ACC112 (cell line): ENCODE measurements around the gene MCM10.
"Not testable (repeated sequence)": the region's sequence is repeated elsewhere in the genome, so short reads cannot be mapped to it uniquely, and the experiment has no call there.

Experiments used
- H2AFZ ChIP-seq: fragments of 200-600 bp; sonication (generic); one replicate; pipeline ENCODE4 v1.6.0; 2017; ENCODE audit warnings: antibody characterized with exemption, low read length; ENCODE audit not compliant: unreplicated experiment
- H3K27ac ChIP-seq: fragments of 200-600 bp; sonication (generic); 2 replicates; pipeline ENCODE4 v1.5.1; 2014; ENCODE audit warnings: low read depth, mild to moderate bottlenecking, antibody characterized with exemption, low read length, moderate library complexity
- H3K27me3 ChIP-seq: fragments of 200-600 bp; sonication (generic); 2 replicates; pipeline ENCODE4 v1.6.1; 2014; ENCODE audit warnings: mild to moderate bottlenecking, antibody characterized with exemption, low read length, moderate library complexity, mixed read lengths; ENCODE audit not compliant: insufficient read depth
- H3K36me3 ChIP-seq: fragments of 200-600 bp; sonication (generic); 2 replicates; pipeline ENCODE4 v1.6.1; 2016; ENCODE audit warnings: mild to moderate bottlenecking, antibody characterized with exemption, low read length, moderate library complexity, mixed read lengths; ENCODE audit not compliant: insufficient read depth
- H3K4me1 ChIP-seq: fragments of 200-600 bp; sonication (generic); one replicate; pipeline ENCODE4 v1.6.1; 2016; ENCODE audit warnings: low read length, mixed read lengths; ENCODE audit not compliant: insufficient read depth, unreplicated experiment, control insufficient read depth
- H3K4me3 ChIP-seq: fragments of 200-600 bp; sonication (generic); 2 replicates; pipeline ENCODE4 v1.5.1; 2014; ENCODE audit warnings: mild to moderate bottlenecking, low read depth, low read length
- H3K79me2 ChIP-seq: fragments of 200-600 bp; sonication (generic); one replicate; pipeline ENCODE4 v1.6.0; 2016; ENCODE audit warnings: low read length; ENCODE audit not compliant: control insufficient read depth, unreplicated experiment, insufficient read depth

Gene MCM10

DNA sequence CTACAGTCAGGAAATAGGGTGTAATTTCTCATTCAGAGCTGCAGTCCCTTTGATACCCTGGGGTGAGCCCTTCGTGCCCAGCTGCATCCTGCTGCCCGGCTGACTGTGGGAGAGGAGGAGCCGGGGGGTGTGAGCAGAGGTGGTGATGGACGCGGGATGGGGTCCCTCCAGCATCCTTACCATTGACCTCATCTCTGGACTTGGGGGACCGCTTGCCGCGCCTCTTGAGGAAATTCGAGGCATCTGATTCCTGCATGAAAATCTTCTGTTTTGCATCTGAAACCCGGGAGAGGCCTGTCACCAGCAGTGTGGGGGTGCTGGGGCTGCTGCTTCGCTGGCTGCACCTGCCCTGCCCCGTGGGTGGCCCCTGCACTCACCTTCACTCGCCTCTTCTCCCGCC lies 72.0 kb downstream of the MCM10 start:
- Histone ChIP-seq H3K4me3 (no peak overlapping the region), H3K27ac (no peak overlapping the region)

DNA sequence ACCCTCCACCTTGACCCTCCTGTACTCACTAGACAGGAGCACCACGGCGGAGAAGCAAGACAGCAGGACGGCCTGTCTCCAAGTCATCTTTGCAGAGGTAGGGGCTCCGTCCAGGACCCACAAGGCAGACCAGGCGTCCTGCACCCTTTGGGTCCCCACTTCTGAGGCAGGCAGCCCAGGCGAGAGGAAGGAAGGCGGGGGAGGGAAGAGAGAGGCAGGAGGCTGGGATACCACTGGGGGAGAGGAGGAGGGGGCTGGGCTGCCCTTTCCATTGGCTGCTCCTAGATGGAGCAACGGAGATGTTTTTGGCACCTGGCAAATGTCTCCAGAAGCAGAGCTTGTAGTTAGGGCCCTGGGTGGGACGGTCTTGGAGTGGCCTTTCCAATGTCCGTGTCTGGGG lies 72.8 kb downstream of the MCM10 start, which contains the start of gene UCMA:
TSS of gene UCMA (minus strand) at position 203 of the 400 bp plus-strand sequence. CDS start at position 87, 116 bp downstream.
- no peaks in the 10 kb centered on the region for H3K4me1 ChIP-seq
- H3K4me3 ChIP-seq = no peak within 1 kb of the TSS
- no peak within 1 kb of the TSS for H2AFZ ChIP-seq
- H3K27me3 ChIP-seq = peaks cover 18% of the 10 kb centered on the region; the same call in 1 of the 2 replicates
- H3K36me3 ChIP-seq = no peaks in the 10 kb centered on the region
- H3K79me2 ChIP-seq = no peaks in the 10 kb centered on the region
- no peak within 1 kb of the TSS for H3K27ac ChIP-seq

More for the DNA sequence above, 72.0 kb downstream of the MCM10 start:
- H3K4me1 ChIP-seq = no peaks in the 10 kb centered on the region
- H3K79me2 ChIP-seq = no peaks in the 10 kb centered on the region
- H3K36me3 ChIP-seq = no peaks in the 10 kb centered on the region
- peaks cover 17% of the 10 kb centered on the region; the same call in 1 of the 2 replicates for H3K27me3 ChIP-seq
- no peak overlapping the region for H2AFZ ChIP-seq

DNA sequence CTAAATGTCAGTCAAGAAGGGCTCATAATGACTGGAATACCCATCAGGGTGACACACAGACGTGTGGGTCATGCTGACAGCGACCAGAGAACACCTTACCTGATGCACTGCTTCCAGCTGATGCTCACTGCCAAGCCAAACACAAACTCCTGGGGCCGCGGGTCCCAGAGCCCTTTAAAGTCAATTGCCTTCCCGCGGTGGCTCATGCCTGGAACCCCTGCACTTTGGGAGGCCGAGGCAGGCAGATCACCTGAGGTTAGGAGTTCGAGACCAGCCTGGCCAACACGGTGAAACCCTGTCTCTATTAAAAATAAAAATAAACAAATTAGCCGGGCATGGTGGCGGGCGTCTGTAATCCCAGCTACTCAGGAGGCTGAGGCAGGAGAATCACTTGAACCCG lies 73.4 kb downstream of the MCM10 start:
- not testable (repeated sequence) for H3K4me3 ChIP-seq, H2AFZ ChIP-seq, H3K79me2 ChIP-seq, H3K27ac ChIP-seq, H3K36me3 ChIP-seq, H3K4me1 ChIP-seq
- H3K27me3 ChIP-seq = peaks cover 16% of the 10 kb centered on the region; the same call in 1 of the 2 replicates

DNA sequence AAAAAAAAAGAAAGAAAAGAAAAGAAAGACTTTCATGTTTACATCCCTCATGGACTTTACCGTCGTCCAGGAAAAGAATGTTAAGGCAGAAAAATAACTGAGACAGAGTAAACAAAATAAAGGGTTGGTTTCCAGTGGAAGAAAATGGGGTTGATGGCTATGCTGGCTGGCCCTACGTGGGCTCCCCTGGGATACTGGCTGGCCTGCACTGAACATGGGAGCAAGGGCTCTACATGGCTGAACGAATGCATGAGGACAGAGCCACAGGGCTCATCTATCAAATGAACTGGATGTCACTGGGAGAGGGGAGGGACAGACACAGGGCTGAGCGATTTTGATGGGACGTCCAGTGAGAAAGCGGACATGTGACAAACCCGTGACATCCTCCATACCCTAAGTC lies 75.3 kb downstream of the MCM10 start:
- Histone ChIP-seq H3K4me3 (no peak overlapping the region), H3K4me1 (no peaks in the 10 kb centered on the region), H2AFZ (no peak overlapping the region), H3K27ac (no peak overlapping the region), H3K36me3 (no peaks in the 10 kb centered on the region), H3K27me3 (0 out of 2 replicates have a peak, but pooled peaks cover 8% of the 10 kb centered on the region), H3K79me2 (no peaks in the 10 kb centered on the region)

DNA sequence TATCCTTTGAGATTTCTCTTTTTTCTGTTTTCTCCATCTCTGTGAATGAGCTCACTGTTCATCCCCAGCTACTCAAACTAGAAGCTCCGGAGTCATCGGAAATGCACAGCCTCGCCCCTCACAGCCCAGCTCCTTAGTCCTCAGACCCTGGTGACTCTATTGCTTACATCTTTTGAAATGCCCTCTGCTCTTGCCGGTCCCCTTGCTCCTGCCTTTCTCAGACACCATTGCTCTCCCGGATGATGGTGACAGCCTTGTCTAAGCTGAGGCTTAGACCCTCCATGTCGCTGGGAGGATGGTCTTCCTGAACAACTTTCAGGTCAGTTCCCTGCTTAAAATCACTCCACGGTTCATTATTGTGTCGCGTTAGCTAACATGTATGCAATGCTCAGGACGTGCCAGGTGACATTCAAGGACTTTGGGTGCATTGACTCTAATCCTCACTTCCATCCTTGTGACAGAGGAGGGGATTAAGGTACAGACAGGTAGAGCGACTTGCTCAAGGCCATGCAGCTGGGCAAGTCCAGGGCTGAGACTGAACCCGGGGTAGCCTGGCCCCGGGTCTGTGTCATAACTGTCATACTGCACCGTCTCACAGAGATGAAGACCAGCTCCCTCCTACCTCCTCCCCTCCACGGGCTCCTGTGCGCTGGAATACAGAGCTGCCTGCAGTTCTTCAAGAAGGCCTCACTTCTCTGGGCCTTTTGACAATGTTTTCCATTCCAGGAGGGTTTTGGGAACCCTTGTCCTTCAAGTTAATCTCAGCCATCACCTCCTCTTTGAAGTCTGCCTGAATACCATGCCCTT lies 77.1 kb downstream of the MCM10 start:
- H3K4me1 ChIP-seq = no peaks in the 10 kb centered on the region
- H3K79me2 ChIP-seq = no peaks in the 10 kb centered on the region
- H3K27me3 ChIP-seq = 0 out of 2 replicates have a peak, but pooled peaks cover 6% of the 10 kb centered on the region
- H3K36me3 ChIP-seq = no peaks in the 10 kb centered on the region
- no peak overlapping the region for H3K27ac ChIP-seq
- no peak overlapping the region for H2AFZ ChIP-seq
- no peak overlapping the region for H3K4me3 ChIP-seq

DNA sequence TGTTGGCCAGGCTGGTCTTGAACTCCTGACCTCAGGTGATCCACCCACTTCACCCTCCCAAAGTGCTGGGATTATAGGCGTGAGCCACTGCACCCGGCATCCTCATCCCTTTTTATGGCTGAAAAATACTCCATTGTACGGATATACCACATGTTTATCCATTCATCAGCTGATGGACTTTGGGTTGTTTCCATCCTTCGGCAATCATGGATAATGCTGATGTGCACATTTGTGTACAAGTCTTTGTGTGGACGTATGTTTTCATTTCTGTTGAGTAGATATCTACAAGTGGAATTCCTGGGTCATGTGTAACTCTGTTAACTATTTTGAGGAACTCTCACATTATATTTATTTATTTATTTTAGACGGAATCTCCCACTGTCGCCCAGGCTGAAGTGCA lies 78.6 kb downstream of the MCM10 start:
- H3K79me2 ChIP-seq = no peaks in the 10 kb centered on the region
- no peak overlapping the region for H3K4me3 ChIP-seq
- no peak overlapping the region for H2AFZ ChIP-seq
- H3K36me3 ChIP-seq = no peaks in the 10 kb centered on the region
- H3K27ac ChIP-seq = no peak overlapping the region
- H3K4me1 ChIP-seq = no peaks in the 10 kb centered on the region
- 0 out of 2 replicates have a peak, but pooled peaks cover 4% of the 10 kb centered on the region for H3K27me3 ChIP-seq

DNA sequence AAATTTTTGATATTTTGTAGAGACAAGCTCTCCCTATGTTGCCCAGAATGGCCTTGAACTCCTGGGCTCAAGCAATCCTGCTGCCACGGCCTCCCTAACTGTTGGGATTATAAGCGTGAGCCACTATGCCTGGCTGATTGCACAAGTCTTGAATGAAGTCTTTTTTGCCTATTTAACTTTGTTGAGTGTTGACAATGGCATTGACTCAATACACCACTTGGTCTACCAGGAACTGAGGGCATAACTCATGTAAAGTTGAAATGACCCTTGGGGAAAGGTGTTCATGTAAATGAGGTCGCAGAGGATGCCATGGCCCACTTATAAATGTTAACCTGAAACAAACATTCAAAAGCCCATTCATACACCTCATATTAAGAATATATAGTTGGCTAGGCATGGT lies 80.3 kb downstream of the MCM10 start:
- Histone ChIP-seq H3K27me3 (0 out of 2 replicates have a peak, but pooled peaks cover 4% of the 10 kb centered on the region), H3K27ac (no peak overlapping the region), H3K36me3 (no peaks in the 10 kb centered on the region), H3K4me1 (no peaks in the 10 kb centered on the region), H2AFZ (no peak overlapping the region), H3K79me2 (no peaks in the 10 kb centered on the region), H3K4me3 (no peak overlapping the region)

DNA sequence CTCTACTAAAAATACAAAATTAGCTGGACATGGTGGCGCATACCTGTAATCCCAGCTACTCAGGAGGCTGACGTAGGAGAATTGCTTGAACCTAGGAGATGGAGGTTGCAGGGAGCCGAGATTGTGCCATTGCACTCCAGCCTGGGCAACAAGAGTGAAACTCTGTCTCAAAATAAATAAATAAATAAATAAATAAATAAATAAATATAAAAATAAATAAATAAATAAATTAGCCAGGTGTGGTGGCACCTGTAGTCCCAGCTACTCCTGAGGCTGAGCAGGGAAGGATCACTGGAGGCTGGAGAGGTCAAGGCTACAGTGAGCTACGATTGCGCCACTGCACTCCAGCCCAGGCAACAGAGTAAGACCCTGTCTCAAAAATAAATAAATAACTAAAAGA lies 80.9 kb downstream of the MCM10 start:
- not testable (repeated sequence) for H3K4me3 ChIP-seq, H3K79me2 ChIP-seq, H3K27me3 ChIP-seq, H3K36me3 ChIP-seq, H3K4me1 ChIP-seq, H3K27ac ChIP-seq, H2AFZ ChIP-seq

DNA sequence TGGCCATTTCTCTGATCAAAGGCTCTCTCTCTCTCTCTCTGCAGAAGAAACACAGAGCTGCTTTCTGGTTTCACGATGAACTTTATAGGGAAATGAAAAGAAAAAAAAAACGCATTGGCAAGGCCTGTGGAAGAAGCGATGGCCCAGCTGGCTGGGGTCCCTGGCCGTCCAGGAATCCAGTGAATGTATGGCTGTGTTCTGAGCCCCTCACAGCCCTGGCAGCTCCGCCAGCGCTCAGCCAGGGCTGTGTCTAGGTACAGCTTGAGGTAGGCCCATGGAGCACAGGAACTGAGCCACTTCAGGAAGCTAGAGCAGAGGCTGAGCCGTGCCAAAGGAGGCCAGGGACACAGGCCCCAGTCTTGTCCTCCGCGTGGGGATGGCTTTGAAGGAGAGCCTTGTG lies 85.9 kb downstream of the MCM10 start:
- Histone ChIP-seq H3K27ac (no peak overlapping the region), H3K27me3 (no peaks in the 10 kb centered on the region), H2AFZ (no peak overlapping the region), H3K79me2 (no peaks in the 10 kb centered on the region), H3K4me1 (no peaks in the 10 kb centered on the region), H3K36me3 (no peaks in the 10 kb centered on the region), H3K4me3 (no peak overlapping the region)

DNA sequence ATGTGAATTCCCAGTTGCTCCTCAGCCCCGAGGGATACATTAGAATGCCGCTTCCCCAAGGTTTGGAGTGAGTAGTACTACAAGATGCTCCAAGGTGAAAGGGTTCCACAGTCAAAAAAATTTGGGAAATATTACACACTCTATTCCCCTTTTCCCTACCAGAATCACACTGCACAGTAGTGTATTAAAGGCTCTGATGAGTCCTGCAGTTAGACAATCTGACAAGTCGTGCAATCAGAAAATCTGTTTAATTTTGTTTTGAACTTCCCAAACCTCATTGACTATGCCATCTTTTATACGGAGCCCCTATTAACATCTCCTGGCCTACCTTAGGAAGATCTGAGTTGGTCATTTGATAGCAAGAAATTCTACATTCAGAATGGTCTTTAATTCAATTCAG lies 86.4 kb downstream of the MCM10 start:
- no peaks in the 10 kb centered on the region for H3K36me3 ChIP-seq
- H3K4me3 ChIP-seq = no peak overlapping the region
- H3K27me3 ChIP-seq = no peaks in the 10 kb centered on the region
- no peak overlapping the region for H3K27ac ChIP-seq
- H3K4me1 ChIP-seq = no peaks in the 10 kb centered on the region
- H2AFZ ChIP-seq = no peak overlapping the region
- no peaks in the 10 kb centered on the region for H3K79me2 ChIP-seq

DNA sequence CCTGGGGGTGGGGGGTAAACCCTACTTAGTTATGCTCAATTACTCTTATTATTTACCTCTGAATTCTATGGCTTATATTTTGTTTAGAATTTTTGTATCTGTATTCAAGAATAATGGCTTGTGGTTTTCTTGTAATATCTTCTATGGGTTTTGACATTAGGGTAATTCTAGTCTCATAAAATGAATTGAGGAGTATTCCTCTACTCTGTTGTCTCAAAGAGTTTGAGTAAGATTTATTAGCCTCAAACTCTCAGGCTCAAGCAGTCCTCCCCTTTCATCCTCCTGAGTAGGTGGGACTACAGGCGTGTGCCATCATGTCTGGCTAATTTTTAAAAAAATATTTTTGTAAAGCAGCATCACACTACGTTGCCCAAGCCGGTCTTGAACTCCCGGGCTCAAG lies 92.4 kb downstream of the MCM10 start:
- Histone ChIP-seq H3K27ac (no peak overlapping the region), H2AFZ (no peak overlapping the region), H3K4me1 (no peaks in the 10 kb centered on the region), H3K79me2 (no peaks in the 10 kb centered on the region), H3K27me3 (0 out of 2 replicates have a peak, but pooled peaks cover 7% of the 10 kb centered on the region), H3K4me3 (no peak overlapping the region), H3K36me3 (no peaks in the 10 kb centered on the region)
